SKM-1 (cell line): Measurements from ENCODE around the gene RAC3.

Source experiments
- DNase-seq: peaks from one replicate; lab custom pipeline; 2025; ENCODE audit not compliant: unreplicated experiment; lab: John Stamatoyannopoulos, UW

Gene RAC3

DNA sequence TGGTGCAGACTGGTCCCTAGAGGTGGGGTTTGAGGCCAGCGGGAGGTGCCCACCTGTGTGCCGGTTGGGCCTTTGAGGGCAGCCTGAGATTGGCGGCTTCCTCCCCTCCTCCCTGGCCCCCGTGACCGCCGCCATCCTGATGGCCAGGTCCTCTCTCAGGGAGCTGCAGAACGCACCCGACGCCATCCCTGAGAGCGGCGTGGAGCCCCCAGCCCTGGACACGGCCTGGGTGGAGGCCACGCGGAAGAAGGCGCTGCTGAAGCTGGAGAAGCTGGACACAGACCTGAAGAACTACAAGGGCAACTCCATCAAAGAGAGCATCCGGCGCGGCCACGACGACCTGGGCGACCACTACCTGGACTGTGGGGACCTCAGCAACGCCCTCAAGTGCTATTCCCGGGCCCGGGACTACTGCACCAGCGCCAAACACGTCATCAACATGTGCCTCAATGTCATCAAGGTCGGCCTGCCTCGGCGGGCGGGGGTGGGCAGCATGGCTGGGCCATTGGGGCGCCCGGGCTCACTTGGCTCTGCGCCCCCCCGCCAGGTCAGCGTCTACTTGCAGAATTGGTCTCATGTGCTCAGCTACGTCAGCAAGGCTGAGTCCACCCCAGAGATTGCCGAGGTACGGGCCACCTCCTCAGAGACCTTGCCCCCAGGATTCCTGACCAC lies 23.0 kb downstream of the RAC3 start:
- DNase-seq, result no peak

GRCh38 chr17:82055023-82055964 lies 23.8 kb downstream of the RAC3 start:
- DNase-seq, result no peak

DNA sequence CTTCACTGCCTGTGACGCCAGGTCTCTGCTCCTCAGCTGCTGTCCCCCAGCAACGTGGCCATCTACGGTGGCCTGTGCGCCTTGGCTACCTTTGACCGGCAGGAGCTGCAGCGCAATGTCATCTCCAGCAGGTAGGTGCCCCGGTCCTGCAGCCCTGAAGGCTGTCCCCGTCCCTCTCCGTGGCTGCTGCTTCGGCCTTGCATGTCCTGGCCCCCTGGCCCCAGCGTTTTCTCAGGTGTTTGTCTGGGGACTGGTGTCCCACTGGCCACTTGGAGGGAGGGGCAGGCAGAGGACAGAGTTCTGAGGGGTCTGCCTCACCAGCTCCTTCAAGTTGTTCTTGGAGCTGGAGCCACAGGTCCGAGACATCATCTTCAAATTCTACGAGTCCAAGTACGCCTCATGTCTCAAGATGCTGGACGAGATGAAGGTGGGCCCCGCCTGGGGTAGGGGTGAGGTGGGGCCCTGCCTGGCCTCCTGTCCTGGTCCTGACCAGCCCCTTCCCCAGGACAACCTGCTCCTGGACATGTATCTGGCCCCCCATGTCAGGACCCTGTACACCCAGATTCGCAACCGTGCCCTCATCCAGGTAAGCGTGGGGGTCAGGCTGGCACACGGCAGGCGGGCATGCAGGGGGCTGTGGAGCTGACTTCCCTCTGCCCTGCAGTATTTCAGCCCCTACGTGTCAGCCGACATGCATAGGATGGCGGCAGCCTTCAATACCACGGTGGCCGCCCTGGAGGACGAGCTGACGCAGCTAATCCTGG lies 24.7 kb downstream of the RAC3 start:
- DNase-seq, result no peak

DNA sequence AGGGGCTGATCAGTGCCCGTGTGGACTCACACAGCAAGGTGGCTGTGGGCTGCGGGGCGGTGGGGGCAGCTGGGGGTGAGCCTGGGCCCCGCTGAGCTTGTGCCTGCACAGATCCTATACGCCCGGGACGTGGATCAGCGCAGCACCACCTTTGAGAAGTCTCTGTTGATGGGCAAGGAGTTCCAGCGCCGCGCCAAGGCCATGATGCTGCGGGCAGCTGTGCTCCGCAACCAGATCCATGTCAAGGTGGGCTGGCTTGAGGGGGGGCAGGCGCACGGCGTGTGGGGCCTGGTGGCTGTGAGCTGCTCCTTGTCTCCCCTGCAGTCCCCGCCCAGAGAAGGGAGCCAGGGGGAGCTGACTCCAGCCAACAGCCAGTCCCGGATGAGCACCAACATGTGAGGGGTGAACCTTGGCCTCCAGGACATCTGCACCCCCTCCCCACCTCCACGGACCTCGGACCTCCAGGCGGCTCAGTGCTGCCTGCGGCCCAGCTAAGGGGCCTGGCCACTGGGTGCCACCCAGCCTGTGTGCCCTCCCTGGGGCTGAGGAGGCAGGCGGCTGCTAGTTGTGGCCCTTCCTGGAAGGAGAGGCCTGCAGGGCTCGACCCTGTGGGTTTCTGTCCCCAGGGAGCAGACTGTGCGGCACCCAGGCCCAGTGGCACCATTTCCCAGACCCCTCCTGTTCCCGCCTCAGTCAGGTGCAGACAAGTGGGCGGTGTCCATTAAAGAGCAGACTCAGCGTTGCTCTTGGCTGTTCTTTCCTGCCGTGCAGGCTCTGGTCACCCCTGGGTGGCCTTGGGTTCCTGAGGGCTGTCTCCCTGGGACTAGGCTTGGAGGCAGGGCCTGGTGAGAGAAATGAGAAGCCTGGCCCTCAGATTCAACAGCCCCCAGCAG lies 25.5 kb downstream of the RAC3 start:
- no peak for DNase-seq

GRCh38 chr17:82058230-82058854 lies 26.9 kb downstream of the RAC3 start:
- DNase-seq, result no peak

DNA sequence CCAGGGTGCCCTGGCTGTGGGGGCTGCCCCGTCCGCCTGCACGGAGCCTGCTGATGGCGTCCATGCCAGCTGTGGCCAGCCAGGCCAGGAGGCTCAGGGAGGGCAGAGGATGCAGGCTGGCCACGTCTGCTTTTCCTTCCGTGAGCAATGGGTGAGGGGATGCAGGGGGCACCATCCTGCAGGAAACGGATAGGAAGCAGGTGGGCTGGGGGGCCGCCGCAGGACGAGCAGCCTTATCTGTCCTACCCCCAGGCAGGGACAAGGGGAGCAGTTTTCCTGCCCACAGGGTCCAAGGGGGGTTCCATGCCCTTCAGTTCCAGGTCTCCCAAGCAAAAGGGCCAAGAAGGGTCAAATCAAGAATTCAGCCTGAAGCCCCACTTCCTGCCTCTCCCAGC lies 27.4 kb downstream of the RAC3 start:
- no peak for DNase-seq

DNA sequence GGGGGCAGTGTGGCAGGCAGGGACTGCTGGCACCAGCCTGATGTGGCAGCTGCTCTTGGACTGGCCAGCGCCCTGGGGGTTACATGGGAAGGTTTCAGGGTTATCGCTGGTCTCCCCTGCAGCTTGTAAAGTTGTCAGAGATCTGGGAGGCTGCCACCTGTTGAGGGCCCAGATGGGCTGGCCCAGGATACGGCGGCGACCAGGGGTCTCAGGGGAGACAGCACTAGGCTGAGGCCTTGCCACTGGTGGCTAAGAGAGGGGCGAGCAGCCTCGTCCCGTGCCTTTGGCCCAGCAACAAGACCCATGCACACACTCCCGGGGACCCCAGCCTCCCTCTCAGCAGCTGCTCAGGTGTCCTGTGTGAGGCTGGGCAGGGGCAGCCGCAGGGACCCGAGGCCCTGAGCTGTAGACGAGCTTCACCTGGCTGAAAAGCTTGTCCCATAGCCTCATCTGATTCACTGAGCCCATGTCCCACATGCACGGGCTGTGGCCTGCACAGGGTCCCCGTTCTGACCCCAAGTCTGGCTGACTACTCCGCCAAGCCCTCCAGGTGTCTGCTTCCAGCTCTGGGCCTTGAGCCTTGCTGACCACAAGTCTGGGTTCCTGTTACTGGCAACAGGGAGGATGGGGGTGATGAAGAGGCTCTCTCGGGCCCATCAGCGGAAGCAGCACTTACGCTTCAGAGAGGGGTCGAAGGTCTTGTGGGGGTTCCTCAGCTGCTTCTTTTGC lies 28.0 kb downstream of the RAC3 start:
- DNase-seq, result no peak

DNA sequence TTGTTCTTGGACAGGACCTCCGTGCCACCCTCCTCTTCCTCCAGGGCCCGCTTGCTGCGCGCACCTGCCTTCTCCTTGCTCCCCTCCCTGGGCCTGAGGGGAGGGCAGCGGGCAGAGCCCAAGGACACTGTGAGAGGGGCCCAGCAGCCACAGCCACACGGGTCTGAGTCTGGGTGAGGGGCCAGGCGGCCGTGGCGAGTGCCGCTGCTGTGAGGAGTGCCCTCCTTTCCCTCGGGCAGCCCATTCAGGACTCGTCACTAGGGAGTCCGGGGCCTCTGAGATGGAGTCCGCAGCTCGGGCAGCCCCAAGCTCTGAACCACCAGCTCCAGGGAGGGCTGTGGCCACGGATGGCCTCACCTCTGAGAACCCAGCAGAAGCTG lies 28.5 kb downstream of the RAC3 start:
- no peak for DNase-seq

- no peak for DNase-seq
Observed at GRCh38 chr17:82060614-82061013, 29.1 kb downstream of the RAC3 start.

GRCh38 chr17:82061047-82061925 lies 29.8 kb downstream of the RAC3 start:
- DNase-seq, result no peak

DNA sequence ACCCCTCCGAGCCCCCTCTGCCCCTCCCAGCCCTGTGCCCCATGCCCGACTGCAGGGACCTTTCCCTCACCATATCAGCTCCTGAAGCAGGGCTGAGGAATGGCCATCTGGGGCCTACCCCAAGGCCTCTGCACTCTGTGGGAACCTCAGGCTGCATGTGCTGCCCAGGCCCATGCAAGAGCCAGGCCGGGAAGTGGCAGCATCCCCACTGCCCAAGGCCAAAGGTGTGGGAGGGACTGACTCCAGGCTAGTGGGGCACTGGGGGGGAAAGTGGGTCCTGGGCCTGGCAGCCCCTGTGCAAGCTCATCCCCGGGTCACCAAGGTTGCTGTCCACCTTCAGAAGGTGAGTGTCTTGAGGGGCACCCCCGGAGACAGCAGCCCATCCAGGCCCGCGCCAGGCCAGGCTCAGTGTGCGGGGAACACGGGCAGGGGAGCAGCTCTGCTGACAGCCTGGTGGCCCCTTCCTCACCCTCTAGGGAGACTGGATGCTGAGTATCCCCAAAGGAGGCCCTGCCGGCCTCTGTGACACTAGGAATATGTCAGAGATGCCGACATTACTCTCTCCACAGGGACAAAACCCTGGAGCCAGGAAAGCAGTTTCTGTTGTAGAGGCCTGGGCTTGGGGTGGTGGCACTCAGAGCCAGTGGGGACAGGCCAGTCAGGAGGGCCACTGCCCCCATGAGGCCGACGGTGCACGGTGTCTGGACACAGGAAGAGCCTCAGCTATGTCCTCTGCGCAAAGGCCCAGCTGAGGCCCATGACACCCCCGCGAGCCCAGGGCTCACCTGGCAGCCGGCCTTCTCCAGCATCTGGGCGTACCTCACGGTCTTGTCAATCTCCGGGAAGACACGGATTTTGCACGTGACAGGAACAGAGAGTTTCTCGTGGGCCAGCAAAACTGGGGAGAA lies 30.9 kb downstream of the RAC3 start:
- no peak for DNase-seq

GRCh38 chr17:82062984-82063368 lies 31.5 kb downstream of the RAC3 start:
- DNase-seq, result no peak

- no peak for DNase-seq
Observed at GRCh38 chr17:82063424-82064415, 32.2 kb downstream of the RAC3 start.

GRCh38 chr17:82064433-82065192 lies 33.1 kb downstream of the RAC3 start:
- DNase-seq, result no peak

GRCh38 chr17:82065193-82065637 lies 33.7 kb downstream of the RAC3 start:
- DNase-seq, result no peak
